Right lobe of liver (tissue), 5 donors: ENCODE results near the gene SPATA6L. TPM values are rescaled to one million over a fixed set of nuclear protein-coding genes. Genes with fewer than 3 reads are reported as not detected.

Source experiments
- total RNA-seq, 6 experiments: library from RNA; depleted of rRNA in 2 of 6; stranded (reverse); fragments of >200 nt in 2 of 6; fragmentation: NEBNext Ultra II Directional in 3 of 6; extraction: Animal tissue kit (Norgen Biotek cat#: 25700) in 3 of 6; gene quantifications; one replicate each; pipeline versions ENCODE4 v1.1.0 to v1.2.4, GENCODE V29; 2016 to 2023
- donor health status: DM: no; HTN: no; CAD: no.
- donor health status: DM: no; HTN: no; CAD: no.
- donor health status: DM: no; HTN: yes; CAD: no.
- donor health status: DM: no; HTN: yes; CAD: no.

SPATA6L gene
- total RNA-seq, 6 experiments from 2014 or later = 3.7 to 18.8 (median 5.0) TPM

Other genes with a start within 250 kb of the SPATA6L start
- gene SLC1A1, start 176.0 kb downstream of the SPATA6L start, total RNA-seq = 10 to 100 TPM; 22.0 to 82.7 (median 38.7) TPM
- gene PLPP6, start 4.2 kb downstream of the SPATA6L start, total RNA-seq = 10 to 100 TPM in 2 of 6 experiments, 1 to 10 TPM in 4; 7.8 to 12.4 (median 9.3) TPM
- gene CDC37L1, start 13.1 kb upstream of the SPATA6L start, total RNA-seq = 10 to 100 TPM; 20.9 to 42.4 (median 30.8) TPM
- 100 to 1,000 TPM in 3 of 6 experiments, 10 to 100 TPM in 3; 72.4 to 131 (median 99.5) TPM for gene AK3, start 74.7 kb upstream of the SPATA6L start, total RNA-seq
- 100 to 1,000 TPM in 1 of 6 experiments, 10 to 100 TPM in 5; 20.2 to 108 (median 63.4) TPM for gene RCL1, start 126.5 kb upstream of the SPATA6L start, total RNA-seq